ENCODE measurements around the gene CGREF1.

Gene CGREF1

DNA sequence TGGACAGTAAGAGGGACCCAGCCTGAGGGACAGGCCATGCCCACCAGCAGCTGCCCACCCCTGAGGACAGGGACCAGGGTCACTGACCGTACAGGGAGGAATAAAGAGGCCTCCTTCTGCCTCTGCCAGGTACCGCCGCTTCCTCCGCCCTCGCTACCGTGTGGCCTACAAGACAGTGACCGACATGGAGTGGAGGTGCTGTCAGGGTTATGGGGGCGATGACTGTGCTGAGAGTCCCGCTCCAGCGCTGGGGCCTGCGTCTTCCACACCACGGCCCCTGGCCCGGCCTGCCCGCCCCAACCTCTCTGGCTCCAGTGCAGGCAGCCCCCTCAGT lies 38.4 kb downstream of the CGREF1 start:
- no peak for DNase-seq (ENCODE audit: low read depth in 1 of 2, low spot score in 1 of 2)
- Histone ChIP-seq H3K27me3 (ENCODE audit: insufficient read depth, poor library complexity, severe bottlenecking) (no peaks in the 10 kb centered on the region), H3K4me3 (replicated peaks; ENCODE audit: insufficient read depth, low read length) (no peak overlapping the region), H3K27ac (replicated peaks) (peak overlapping the region; percentile 36)
- TF ChIP-seq GABPA (IDR thresholded peaks at IDR 0.05; ENCODE audit: low read depth): no peak
- TF ChIP-seq CTCF (IDR thresholded peaks at IDR 0.05; ENCODE audit: insufficient read depth, low read length): no peak
- TF ChIP-seq SPI1 (IDR thresholded peaks at IDR 0.05; ENCODE audit: borderline replicate concordance, low read depth): no peak
- TF ChIP-seq, protein P1, sequence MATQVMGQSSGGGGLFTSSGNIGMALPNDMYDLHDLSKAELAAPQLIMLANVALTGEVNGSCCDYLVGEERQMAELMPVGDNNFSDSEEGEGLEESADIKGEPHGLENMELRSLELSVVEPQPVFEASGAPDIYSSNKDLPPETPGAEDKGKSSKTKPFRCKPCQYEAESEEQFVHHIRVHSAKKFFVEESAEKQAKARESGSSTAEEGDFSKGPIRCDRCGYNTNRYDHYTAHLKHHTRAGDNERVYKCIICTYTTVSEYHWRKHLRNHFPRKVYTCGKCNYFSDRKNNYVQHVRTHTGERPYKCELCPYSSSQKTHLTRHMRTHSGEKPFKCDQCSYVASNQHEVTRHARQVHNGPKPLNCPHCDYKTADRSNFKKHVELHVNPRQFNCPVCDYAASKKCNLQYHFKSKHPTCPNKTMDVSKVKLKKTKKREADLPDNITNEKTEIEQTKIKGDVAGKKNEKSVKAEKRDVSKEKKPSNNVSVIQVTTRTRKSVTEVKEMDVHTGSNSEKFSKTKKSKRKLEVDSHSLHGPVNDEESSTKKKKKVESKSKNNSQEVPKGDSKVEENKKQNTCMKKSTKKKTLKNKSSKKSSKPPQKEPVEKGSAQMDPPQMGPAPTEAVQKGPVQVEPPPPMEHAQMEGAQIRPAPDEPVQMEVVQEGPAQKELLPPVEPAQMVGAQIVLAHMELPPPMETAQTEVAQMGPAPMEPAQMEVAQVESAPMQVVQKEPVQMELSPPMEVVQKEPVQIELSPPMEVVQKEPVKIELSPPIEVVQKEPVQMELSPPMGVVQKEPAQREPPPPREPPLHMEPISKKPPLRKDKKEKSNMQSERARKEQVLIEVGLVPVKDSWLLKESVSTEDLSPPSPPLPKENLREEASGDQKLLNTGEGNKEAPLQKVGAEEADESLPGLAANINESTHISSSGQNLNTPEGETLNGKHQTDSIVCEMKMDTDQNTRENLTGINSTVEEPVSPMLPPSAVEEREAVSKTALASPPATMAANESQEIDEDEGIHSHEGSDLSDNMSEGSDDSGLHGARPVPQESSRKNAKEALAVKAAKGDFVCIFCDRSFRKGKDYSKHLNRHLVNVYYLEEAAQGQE (IDR thresholded peaks at IDR 0.05; ENCODE audit: insufficient replicate concordance, low read depth): no peak
- no peak for TF ChIP-seq POLR2AphosphoS5 (IDR thresholded peaks at IDR 0.05; ENCODE audit: low read depth)

DNA sequence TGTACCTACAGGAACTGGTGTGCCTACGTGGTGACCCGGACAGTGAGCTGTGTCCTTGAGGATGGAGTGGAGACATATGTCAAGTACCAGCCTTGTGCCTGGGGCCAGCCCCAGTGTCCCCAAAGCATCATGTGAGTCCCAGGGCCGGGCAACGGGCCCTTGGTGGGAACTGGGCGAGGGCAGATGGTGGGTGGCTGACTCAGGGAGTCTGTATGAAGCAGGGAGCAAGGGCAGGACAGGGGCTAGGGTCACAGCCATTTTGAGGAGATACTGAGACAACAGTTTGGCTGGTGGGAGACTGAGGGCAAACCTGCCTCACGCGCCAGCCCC lies 38.8 kb downstream of the CGREF1 start:
- Histone ChIP-seq H3K27ac (replicated peaks) (no peak overlapping the region), H3K27me3 (ENCODE audit: insufficient read depth, poor library complexity, severe bottlenecking) (no peaks in the 10 kb centered on the region), H3K4me3 (replicated peaks; ENCODE audit: insufficient read depth, low read length) (no peak overlapping the region)
- DNase-seq (ENCODE audit: low read depth in 1 of 2, low spot score in 1 of 2): no peak
- TF ChIP-seq SPI1 (IDR thresholded peaks at IDR 0.05; ENCODE audit: borderline replicate concordance, low read depth): no peak
- no peak for TF ChIP-seq POLR2AphosphoS5 (IDR thresholded peaks at IDR 0.05; ENCODE audit: low read depth)
- TF ChIP-seq CTCF (IDR thresholded peaks at IDR 0.05; ENCODE audit: insufficient read depth, low read length): no peak
- no peak for TF ChIP-seq GABPA (IDR thresholded peaks at IDR 0.05; ENCODE audit: low read depth)
- TF ChIP-seq, protein P1 (IDR thresholded peaks at IDR 0.05; ENCODE audit: insufficient replicate concordance, low read depth): no peak

- TF ChIP-seq CTCF (IDR thresholded peaks at IDR 0.05; ENCODE audit: insufficient read depth, low read length) (no peak), SPI1 (IDR thresholded peaks at IDR 0.05; ENCODE audit: borderline replicate concordance, low read depth) (no peak), GABPA (IDR thresholded peaks at IDR 0.05; ENCODE audit: low read depth) (no peak), POLR2AphosphoS5 (IDR thresholded peaks at IDR 0.05; ENCODE audit: low read depth) (no peak)
- TF ChIP-seq, protein P1 (IDR thresholded peaks at IDR 0.05; ENCODE audit: insufficient replicate concordance, low read depth): no peak
- no peak overlapping the region for H3K4me3 ChIP-seq (replicated peaks; ENCODE audit: insufficient read depth, low read length)
- no peak for DNase-seq (ENCODE audit: low read depth in 1 of 2, low spot score in 1 of 2)
- H3K27ac ChIP-seq (replicated peaks): no peak overlapping the region
- no peaks in the 10 kb centered on the region for H3K27me3 ChIP-seq (ENCODE audit: insufficient read depth, poor library complexity, severe bottlenecking)
These were observed 39.4 kb downstream of the CGREF1 start for GRCh38 chr2:27079233-27080139.

Measured in HL-60 (cell line).